Neural cell (in vitro differentiated cells): ENCODE data around the gene GXYLT2. TPM values are rescaled to one million over a fixed set of nuclear protein-coding genes. Genes with fewer than 3 reads are reported as not detected.

Experiments used
- H2AFZ ChIP-seq: fragments of 200-600, 300-800 bp; sonication (generic), shearing (Covaris generic); 2 replicates; pipeline ENCODE4 v1.6.0; 2014; ENCODE audit warnings: low read depth, mild to moderate bottlenecking, antibody characterized with exemption, low read length, moderate library complexity
- H3F3A ChIP-seq: fragments of 200-600 bp; shearing (Covaris generic); 2 replicates; pipeline ENCODE4 v1.6.1; 2016; ENCODE audit warnings: mild to moderate bottlenecking, moderate library complexity, mixed read lengths, antibody characterized with exemption, low read length; ENCODE audit not compliant: insufficient read depth, poor library complexity, severe bottlenecking
- H3K27ac ChIP-seq: fragments of 200-600, 300-800 bp; sonication (generic), shearing (Covaris generic); 2 replicates; pipeline ENCODE4 v1.5.1; 2014; ENCODE audit warnings: mild to moderate bottlenecking, low read length, moderate library complexity
- H3K27me3 ChIP-seq: fragments of 300-800, 200-600 bp; sonication (generic), shearing (Covaris generic); 2 replicates; pipeline ENCODE4 v1.6.0; 2014; ENCODE audit warnings: mild to moderate bottlenecking, low read depth, low read length, moderate library complexity; ENCODE audit not compliant: insufficient read depth
- H3K36me3 ChIP-seq: fragments of 300-800, 200-600 bp; sonication (generic), shearing (Covaris generic); 2 replicates; pipeline ENCODE4 v1.5.1; 2014; ENCODE audit warnings: mild to moderate bottlenecking, antibody characterized with exemption, low read length, moderate library complexity; ENCODE audit not compliant: insufficient read depth
- H3K4me2 ChIP-seq: fragments of 300-800, 200-600 bp; sonication (generic), shearing (Covaris generic); 2 replicates; pipeline ENCODE4 v1.6.0; 2014; ENCODE audit warnings: mild to moderate bottlenecking, low read length
- H3K4me3 ChIP-seq: fragments of 300-800, 200-600 bp; sonication (generic), shearing (Covaris generic); 2 replicates; pipeline ENCODE4 v1.5.1; 2014; ENCODE audit warnings: mild to moderate bottlenecking, low read length, moderate library complexity
- H3K79me2 ChIP-seq: fragments of 200-600 bp; shearing (Covaris generic); replicated peaks from 2 replicates; pipeline ENCODE4 v1.6.0; 2014; ENCODE audit warnings: mild to moderate bottlenecking, low read length, moderate library complexity; ENCODE audit not compliant: insufficient read depth
- H3K9ac ChIP-seq: fragments of 300-800, 200-600 bp; sonication (generic), shearing (Covaris generic); 2 replicates; pipeline ENCODE4 v1.6.1; 2016; ENCODE audit warnings: mild to moderate bottlenecking, low read length, mixed read lengths
- H3K9me2 ChIP-seq: fragments of 200-600 bp; shearing (Covaris generic); 2 replicates; pipeline ENCODE4 v1.6.1; 2016; ENCODE audit warnings: mild to moderate bottlenecking, low read length, mixed read lengths; ENCODE audit not compliant: insufficient read depth
- H3K9me3 ChIP-seq: fragments of 200-600, 300-800 bp; sonication (generic), shearing (Covaris generic); 2 replicates; pipeline ENCODE4 v1.6.1; 2016; ENCODE audit warnings: mild to moderate bottlenecking, mixed run types, low read length, moderate library complexity, mixed read lengths
- H4K20me1 ChIP-seq: fragments of 200-600 bp; shearing (Covaris generic); 2 replicates; pipeline ENCODE4 v1.6.1; 2016; ENCODE audit warnings: mild to moderate bottlenecking, mixed run types; ENCODE audit not compliant: insufficient read depth
- CTCF ChIP-seq: fragments of 450-650 bp; IDR thresholded peaks from 2 replicates; pipeline ENCODE4 v1.5.1; 2014; ENCODE audit warnings: antibody characterized with exemption, mild to moderate bottlenecking, moderate library complexity; ENCODE audit not compliant: poor library complexity, severe bottlenecking
- EP300 ChIP-seq: fragments of 450-650 bp; conservative IDR thresholded peaks from 2 replicates; pipeline ENCODE4 v1.6.1; 2014; ENCODE audit warnings: antibody characterized with exemption, mild to moderate bottlenecking, moderate library complexity; ENCODE audit not compliant: poor library complexity, severe bottlenecking
- EZH2 ChIP-seq: fragments of 200-600, 300-800 bp; shearing (Covaris generic), sonication (generic); IDR thresholded peaks from 2 replicates; pipeline ENCODE4 v1.6.1; 2014; ENCODE audit warnings: antibody characterized with exemption, low read length, borderline replicate concordance, mild to moderate bottlenecking; ENCODE audit not compliant: insufficient read depth, poor library complexity, severe bottlenecking
- MXI1 ChIP-seq: fragments of 450-650 bp; conservative IDR thresholded peaks from 2 replicates; pipeline ENCODE4 v1.6.1; 2014; ENCODE audit warnings: antibody characterized with exemption, mild to moderate bottlenecking; ENCODE audit not compliant: poor library complexity, severe bottlenecking
- POLR2AphosphoS5 ChIP-seq: IDR thresholded peaks from 2 replicates; pipeline ENCODE4 v1.6.1; 2012
- RAD21 ChIP-seq: fragments of 450-650 bp; conservative IDR thresholded peaks from 2 replicates; pipeline ENCODE4 v1.6.1; 2014; ENCODE audit warnings: antibody characterized with exemption, mild to moderate bottlenecking, moderate library complexity
- REST ChIP-seq: IDR thresholded peaks from 2 replicates; pipeline ENCODE4 v1.6.1; 2012; ENCODE audit warnings: borderline replicate concordance
- SMC3 ChIP-seq: fragments of 450-650 bp; conservative IDR thresholded peaks from 2 replicates; pipeline ENCODE4 v1.6.1; 2014; ENCODE audit warnings: antibody characterized with exemption, mild to moderate bottlenecking, moderate library complexity; ENCODE audit not compliant: poor library complexity
- TAF1 ChIP-seq: IDR thresholded peaks from 2 replicates; pipeline ENCODE4 v1.6.1; 2012; ENCODE audit warnings: low read depth
- polyA plus RNA-seq: library from polyadenylated mRNA; depleted of rRNA; stranded (reverse); fragments of >200 nt; gene quantifications from 2 replicates; pipeline ENCODE4 v1.2.3, GENCODE V29; 2014

Gene GXYLT2
- polyA plus RNA-seq, 1 donor from 2014 or later, result 0.48 TPM

- no peak for TF ChIP-seq REST
- TF ChIP-seq MXI1, result no peak
- no peak for TF ChIP-seq CTCF
- TF ChIP-seq SMC3, result no peak
- no peak for TF ChIP-seq POLR2AphosphoS5
- TF ChIP-seq TAF1, result no peak
- no peak for TF ChIP-seq EZH2
- no peak for TF ChIP-seq RAD21
- no peak for TF ChIP-seq EP300
- H2AFZ ChIP-seq, result no peak overlapping the region
- H3K9ac ChIP-seq, result no peak overlapping the region
- no peak overlapping the region for H3K4me3 ChIP-seq
- no peaks in the 10 kb centered on the region for H3F3A ChIP-seq
- no peaks in the 10 kb centered on the region for H3K36me3 ChIP-seq
- H3K27ac ChIP-seq, result no peak overlapping the region
- H3K9me2 ChIP-seq, result no peaks in the 10 kb centered on the region
- H3K4me2 ChIP-seq, result no peak overlapping the region
- no peaks in the 10 kb centered on the region for H3K27me3 ChIP-seq
- H3K79me2 ChIP-seq, result no peaks in the 10 kb centered on the region
- H4K20me1 ChIP-seq, result no peaks in the 10 kb centered on the region
- no peaks in the 10 kb centered on the region for H3K9me3 ChIP-seq
Observed at GRCh38 chr3:72860846-72861245, 27.0 kb upstream of the GXYLT2 start.

- Histone ChIP-seq H3K4me2 (no peak overlapping the region), H3K4me3 (no peak overlapping the region), H3K36me3 (no peaks in the 10 kb centered on the region), H3K9me2 (no peaks in the 10 kb centered on the region), H3K9me3 (no peaks in the 10 kb centered on the region), H3F3A (no peaks in the 10 kb centered on the region), H3K9ac (no peak overlapping the region), H2AFZ (no peak overlapping the region), H4K20me1 (no peaks in the 10 kb centered on the region), H3K79me2 (no peaks in the 10 kb centered on the region), H3K27me3 (no peaks in the 10 kb centered on the region), H3K27ac (no peak overlapping the region)
- TF ChIP-seq TAF1, result no peak
- no peak for TF ChIP-seq RAD21
- TF ChIP-seq EZH2, result no peak
- TF ChIP-seq SMC3, result no peak
- TF ChIP-seq MXI1, result no peak
Observed at GRCh38 chr3:72862314-72863090, 25.3 kb upstream of the GXYLT2 start.
